ENCODE data around the gene LAMA2. TPM values are rescaled to one million over a fixed set of nuclear protein-coding genes. Genes with fewer than 3 reads are reported as not detected.

The LAMA2 gene
- total RNA-seq, 4 donors from 2014 or later = 15.4 to 55.3 (median 38.7) TPM

GRCh38 chr6:129181001-129181400 lies 298.1 kb downstream of the LAMA2 start:
- no peaks in the 10 kb centered on the region for H3K4me1 ChIP-seq
- TF ChIP-seq CTCF (IDR thresholded peaks at IDR 0.05) = no peak
- TF ChIP-seq POLR2A (IDR thresholded peaks at IDR 0.05) = no peak
- H3K36me3 ChIP-seq = no peaks in the 10 kb centered on the region
- H3K27me3 ChIP-seq = no peaks in the 10 kb centered on the region
- DNase-seq = no peak
- no peak overlapping the region for H3K4me3 ChIP-seq
- H3K9me3 ChIP-seq = no peaks in the 10 kb centered on the region
- no peak overlapping the region for H3K27ac ChIP-seq

GRCh38 chr6:129183187-129183591 lies 300.3 kb downstream of the LAMA2 start:
- no peaks in the 10 kb centered on the region for H3K4me1 ChIP-seq
- TF ChIP-seq CTCF (IDR thresholded peaks at IDR 0.05) = no peak
- TF ChIP-seq POLR2A (IDR thresholded peaks at IDR 0.05) = no peak
- DNase-seq = no peak
- no peaks in the 10 kb centered on the region for H3K9me3 ChIP-seq
- no peak overlapping the region for H3K27ac ChIP-seq
- no peak overlapping the region for H3K4me3 ChIP-seq
- H3K36me3 ChIP-seq = no peaks in the 10 kb centered on the region
- H3K27me3 ChIP-seq = no peaks in the 10 kb centered on the region

- H3K4me3 ChIP-seq = no peak overlapping the region
- H3K9me3 ChIP-seq = no peaks in the 10 kb centered on the region
- H3K4me1 ChIP-seq = no peaks in the 10 kb centered on the region
- H3K27me3 ChIP-seq = no peaks in the 10 kb centered on the region
- TF ChIP-seq CTCF (IDR thresholded peaks at IDR 0.05) = no peak
- TF ChIP-seq POLR2A (IDR thresholded peaks at IDR 0.05) = no peak
- H3K36me3 ChIP-seq = no peaks in the 10 kb centered on the region
- no peak overlapping the region for H3K27ac ChIP-seq
- no peak for DNase-seq
Observed at GRCh38 chr6:129183681-129184301, 300.9 kb downstream of the LAMA2 start.

- Histone ChIP-seq H3K4me1 (no peaks in the 10 kb centered on the region), H3K36me3 (no peaks in the 10 kb centered on the region), H3K27ac (no peak overlapping the region), H3K27me3 (no peaks in the 10 kb centered on the region), H3K9me3 (no peaks in the 10 kb centered on the region), H3K4me3 (no peak overlapping the region)
- DNase-seq = no peak
- TF ChIP-seq POLR2A (IDR thresholded peaks at IDR 0.05) (no peak), CTCF (IDR thresholded peaks at IDR 0.05) (no peak)
Observed at GRCh38 chr6:129184324-129184723, 301.4 kb downstream of the LAMA2 start.

- Histone ChIP-seq H3K27me3 (no peaks in the 10 kb centered on the region), H3K27ac (no peak overlapping the region), H3K9me3 (no peaks in the 10 kb centered on the region), H3K4me3 (no peak overlapping the region), H3K36me3 (no peaks in the 10 kb centered on the region), H3K4me1 (no peaks in the 10 kb centered on the region)
- no peak for TF ChIP-seq POLR2A (IDR thresholded peaks at IDR 0.05)
- no peak for TF ChIP-seq CTCF (IDR thresholded peaks at IDR 0.05)
- no peak for DNase-seq
Observed at GRCh38 chr6:129184808-129185366, 301.9 kb downstream of the LAMA2 start.
